ENCODE measurements around the gene DHX16.

The DHX16 gene

GRCh38 chr6:30712441-30712945 lies 39.7 kb upstream of the DHX16 start:
- H3K9ac ChIP-seq (ENCODE audit: low read length) = no peak overlapping the region
- H3K36me3 ChIP-seq (ENCODE audit: control insufficient read depth, insufficient read depth, low read length) = no peaks in the 10 kb centered on the region

GRCh38 chr6:30711758-30712380 lies 39.1 kb upstream of the DHX16 start:
- Histone ChIP-seq H3K4me1 (ENCODE audit: control insufficient read depth, insufficient read depth, low read length) (no peaks in the 10 kb centered on the region), H3K9ac (ENCODE audit: low read length) (no peak overlapping the region), H3K27me3 (ENCODE audit: control insufficient read depth, insufficient read depth, low read length) (no peaks in the 10 kb centered on the region), H3K4me3 (ENCODE audit: low read length) (no peak overlapping the region), H3K36me3 (ENCODE audit: control insufficient read depth, insufficient read depth, low read length) (no peaks in the 10 kb centered on the region), H3K9me3 (ENCODE audit: control insufficient read depth, low read length) (no peaks in the 10 kb centered on the region)

More at GRCh38 chr6:30712441-30712945, 39.7 kb upstream of the DHX16 start:
- Histone ChIP-seq H3K9me3 (ENCODE audit: control insufficient read depth, low read length) (no peaks in the 10 kb centered on the region), H3K4me1 (ENCODE audit: control insufficient read depth, insufficient read depth, low read length) (no peaks in the 10 kb centered on the region), H3K4me3 (ENCODE audit: low read length) (no peak overlapping the region), H3K27me3 (ENCODE audit: control insufficient read depth, insufficient read depth, low read length) (no peaks in the 10 kb centered on the region)

DNA sequence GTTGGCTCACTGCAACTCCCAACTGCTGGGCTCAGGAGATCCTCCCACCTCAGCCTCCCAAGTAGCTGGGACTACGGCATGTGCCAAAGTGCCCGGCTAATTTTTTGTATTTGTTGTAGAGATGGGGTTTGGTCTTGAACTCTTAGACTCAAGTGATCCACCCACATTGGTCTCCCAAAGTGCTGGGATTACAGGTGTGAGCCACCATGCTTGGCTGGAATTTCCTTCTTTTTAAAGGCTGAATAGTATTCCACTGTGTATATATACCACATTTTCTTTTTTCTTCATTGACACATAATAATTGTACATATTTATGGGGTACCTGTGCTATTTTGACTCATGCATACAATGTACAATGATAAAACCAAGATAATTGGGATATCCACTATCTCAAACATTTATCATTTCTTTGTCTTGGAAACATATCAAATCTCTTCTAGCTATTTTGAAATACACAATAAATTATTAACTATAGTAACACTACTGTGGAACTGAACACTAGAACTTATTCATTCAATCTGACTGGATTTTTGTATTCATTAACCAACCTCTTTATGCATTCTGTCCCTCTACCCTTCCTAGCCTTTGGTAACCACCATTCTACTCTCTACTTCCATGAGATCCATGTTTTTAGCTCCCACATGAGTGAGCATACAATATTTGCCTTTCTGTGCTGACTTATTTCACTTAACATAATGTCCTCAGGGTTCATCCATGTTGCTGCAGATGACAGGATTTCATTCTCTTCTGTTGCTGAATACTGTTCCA lies 36.5 kb upstream of the DHX16 start:
- H3K36me3 ChIP-seq (ENCODE audit: control insufficient read depth, insufficient read depth, low read length) = no peaks in the 10 kb centered on the region

GRCh38 chr6:30707281-30707850 lies 34.6 kb upstream of the DHX16 start:
- Histone ChIP-seq H3K9ac (ENCODE audit: low read length) (no peak overlapping the region), H3K27me3 (ENCODE audit: control insufficient read depth, insufficient read depth, low read length) (no peaks in the 10 kb centered on the region), H3K4me1 (ENCODE audit: control insufficient read depth, insufficient read depth, low read length) (no peaks in the 10 kb centered on the region), H3K4me3 (ENCODE audit: low read length) (no peak overlapping the region), H3K9me3 (ENCODE audit: control insufficient read depth, low read length) (no peaks in the 10 kb centered on the region), H3K36me3 (ENCODE audit: control insufficient read depth, insufficient read depth, low read length) (no peaks in the 10 kb centered on the region)

More for the DNA sequence above, 36.5 kb upstream of the DHX16 start:
- Histone ChIP-seq H3K9me3 (ENCODE audit: control insufficient read depth, low read length) (no peaks in the 10 kb centered on the region), H3K4me3 (ENCODE audit: low read length) (no peak overlapping the region), H3K4me1 (ENCODE audit: control insufficient read depth, insufficient read depth, low read length) (no peaks in the 10 kb centered on the region), H3K9ac (ENCODE audit: low read length) (no peak overlapping the region), H3K27me3 (ENCODE audit: control insufficient read depth, insufficient read depth, low read length) (no peaks in the 10 kb centered on the region)

- no peaks in the 10 kb centered on the region for H3K4me1 ChIP-seq (ENCODE audit: control insufficient read depth, insufficient read depth, low read length)
- no peaks in the 10 kb centered on the region for H3K9me3 ChIP-seq (ENCODE audit: control insufficient read depth, low read length)
- no peak overlapping the region for H3K9ac ChIP-seq (ENCODE audit: low read length)
- H3K4me3 ChIP-seq (ENCODE audit: low read length) = no peak overlapping the region
- H3K27me3 ChIP-seq (ENCODE audit: control insufficient read depth, insufficient read depth, low read length) = no peaks in the 10 kb centered on the region
- no peaks in the 10 kb centered on the region for H3K36me3 ChIP-seq (ENCODE audit: control insufficient read depth, insufficient read depth, low read length)
Observed at GRCh38 chr6:30705620-30706019, 32.8 kb upstream of the DHX16 start.

DNA sequence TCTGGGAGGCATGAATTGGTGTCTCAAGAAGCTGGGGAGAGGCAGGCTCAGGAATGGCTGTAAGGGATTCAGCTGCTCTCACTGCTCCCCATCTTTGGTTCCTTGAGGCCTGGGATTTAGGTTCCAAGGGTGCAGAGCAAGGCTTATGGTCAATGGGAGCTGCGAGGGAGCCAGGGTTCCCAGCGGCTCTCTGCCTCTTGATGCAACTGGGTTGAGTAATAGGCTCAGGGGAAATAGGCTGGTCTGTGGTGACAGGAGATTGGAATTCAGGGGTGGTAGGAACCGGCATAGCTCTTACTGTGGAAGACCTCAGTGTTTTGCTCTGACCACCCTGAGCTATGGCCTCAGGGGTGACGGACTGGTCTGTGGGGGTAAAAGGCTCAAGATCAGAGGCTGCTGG lies 31.0 kb upstream of the DHX16 start:
- H3K9ac ChIP-seq (ENCODE audit: low read length) = no peak overlapping the region
- H3K4me3 ChIP-seq (ENCODE audit: low read length) = no peak overlapping the region
- no peaks in the 10 kb centered on the region for H3K27me3 ChIP-seq (ENCODE audit: control insufficient read depth, insufficient read depth, low read length)
- no peaks in the 10 kb centered on the region for H3K9me3 ChIP-seq (ENCODE audit: control insufficient read depth, low read length)
- no peaks in the 10 kb centered on the region for H3K36me3 ChIP-seq (ENCODE audit: control insufficient read depth, insufficient read depth, low read length)
- no peaks in the 10 kb centered on the region for H3K4me1 ChIP-seq (ENCODE audit: control insufficient read depth, insufficient read depth, low read length)

DNA sequence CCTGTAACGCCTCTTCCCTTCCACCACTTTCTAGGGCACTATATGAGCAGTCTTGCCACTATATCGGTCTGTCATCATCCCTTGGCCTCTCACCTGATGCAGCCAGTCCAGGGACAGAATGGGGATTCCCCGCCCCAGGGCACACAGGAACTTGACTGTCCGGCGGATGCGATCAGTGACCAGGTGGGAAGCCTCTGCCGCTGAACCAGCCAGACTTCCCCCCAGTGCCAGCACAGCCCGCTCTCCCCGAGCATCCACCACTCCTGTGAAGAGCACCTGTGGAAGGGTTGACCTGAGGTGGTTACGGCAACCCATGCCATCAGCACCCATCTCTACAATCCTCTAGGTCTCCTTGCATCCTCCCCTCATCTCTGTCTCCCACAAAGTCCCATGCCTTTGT lies 30.2 kb upstream of the DHX16 start:
- Histone ChIP-seq H3K27me3 (ENCODE audit: control insufficient read depth, insufficient read depth, low read length) (no peaks in the 10 kb centered on the region), H3K4me3 (ENCODE audit: low read length) (no peak overlapping the region), H3K4me1 (ENCODE audit: control insufficient read depth, insufficient read depth, low read length) (no peaks in the 10 kb centered on the region), H3K9ac (ENCODE audit: low read length) (no peak overlapping the region), H3K9me3 (ENCODE audit: control insufficient read depth, low read length) (no peaks in the 10 kb centered on the region), H3K36me3 (ENCODE audit: control insufficient read depth, insufficient read depth, low read length) (no peaks in the 10 kb centered on the region)

DNA sequence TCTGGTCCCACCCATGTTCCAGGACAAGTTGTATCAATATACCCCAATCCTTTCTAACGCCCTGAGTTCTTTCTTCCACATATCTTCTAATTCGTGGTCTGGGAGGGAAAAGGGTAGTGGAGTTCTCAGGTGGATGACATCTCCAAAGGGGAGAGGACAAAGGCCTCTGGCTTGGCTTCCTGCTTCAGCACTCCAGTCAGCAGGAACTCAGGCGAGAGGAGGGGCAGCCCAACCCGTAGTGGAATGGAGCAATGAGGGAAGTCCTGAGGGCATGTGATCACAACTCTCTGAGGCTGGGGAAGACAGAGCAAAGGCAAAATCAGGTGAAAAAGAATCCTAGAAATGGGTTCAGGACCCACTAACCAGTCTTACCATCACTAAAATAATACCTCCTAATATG lies 27.5 kb upstream of the DHX16 start:
- Histone ChIP-seq H3K9me3 (ENCODE audit: control insufficient read depth, low read length) (no peaks in the 10 kb centered on the region), H3K4me3 (ENCODE audit: low read length) (no peak overlapping the region), H3K36me3 (ENCODE audit: control insufficient read depth, insufficient read depth, low read length) (no peaks in the 10 kb centered on the region), H3K27me3 (ENCODE audit: control insufficient read depth, insufficient read depth, low read length) (no peaks in the 10 kb centered on the region), H3K9ac (ENCODE audit: low read length) (no peak overlapping the region), H3K4me1 (ENCODE audit: control insufficient read depth, insufficient read depth, low read length) (no peaks in the 10 kb centered on the region)

DNA sequence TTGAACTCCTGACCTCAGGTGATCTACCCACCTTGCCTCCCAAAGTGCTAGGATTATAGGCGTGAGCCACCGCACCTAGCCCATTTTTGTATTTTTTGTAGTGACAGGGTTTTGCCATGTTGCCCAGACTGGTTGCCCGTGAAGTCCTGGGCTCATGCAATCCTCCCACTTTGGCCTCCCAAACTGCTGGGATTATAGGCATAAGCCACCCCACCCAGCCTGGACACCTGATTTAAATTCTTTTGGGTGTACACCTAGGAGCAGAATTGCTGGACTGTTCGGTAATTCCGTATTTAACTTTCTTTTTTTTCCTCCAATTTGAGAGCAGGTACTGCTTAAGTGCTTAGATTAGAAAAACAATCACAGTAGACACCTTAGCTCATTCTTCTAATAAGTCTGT lies 23.6 kb upstream of the DHX16 start:
- Histone ChIP-seq H3K27me3 (ENCODE audit: control insufficient read depth, insufficient read depth, low read length) (no peaks in the 10 kb centered on the region), H3K4me1 (ENCODE audit: control insufficient read depth, insufficient read depth, low read length) (no peaks in the 10 kb centered on the region), H3K9ac (ENCODE audit: low read length) (no peak overlapping the region), H3K9me3 (ENCODE audit: control insufficient read depth, low read length) (no peaks in the 10 kb centered on the region), H3K4me3 (ENCODE audit: low read length) (no peak overlapping the region), H3K36me3 (ENCODE audit: control insufficient read depth, insufficient read depth, low read length) (no peaks in the 10 kb centered on the region)

- peak overlapping the region; percentile 50 for H3K9ac ChIP-seq (ENCODE audit: low read length)
- peak overlapping the region; percentile 74 for H3K4me3 ChIP-seq (ENCODE audit: low read length)
- no peaks in the 10 kb centered on the region for H3K36me3 ChIP-seq (ENCODE audit: control insufficient read depth, insufficient read depth, low read length)
- peaks cover 3% of the 10 kb centered on the region for H3K27me3 ChIP-seq (ENCODE audit: control insufficient read depth, insufficient read depth, low read length)
- no peaks in the 10 kb centered on the region for H3K9me3 ChIP-seq (ENCODE audit: control insufficient read depth, low read length)
- H3K4me1 ChIP-seq (ENCODE audit: control insufficient read depth, insufficient read depth, low read length) = peaks cover 23% of the 10 kb centered on the region
Observed at GRCh38 chr6:30691208-30691847, 18.5 kb upstream of the DHX16 start.

GRCh38 chr6:30690403-30691207 lies 17.8 kb upstream of the DHX16 start, which contains the start of gene NRM:
Gene NRM (minus strand): TSS chr6:30690984. CDS start chr6:30690974, 10 bp downstream.
- no peaks in the 10 kb centered on the region for H3K9me3 ChIP-seq (ENCODE audit: control insufficient read depth, low read length)
- peak within 1 kb of the TSS; percentile 50 for H3K9ac ChIP-seq (ENCODE audit: low read length)
- H3K4me1 ChIP-seq (ENCODE audit: control insufficient read depth, insufficient read depth, low read length) = peaks cover 28% of the 10 kb centered on the region
- peak within 1 kb of the TSS; percentile 74 for H3K4me3 ChIP-seq (ENCODE audit: low read length)
- peaks cover 3% of the 10 kb centered on the region for H3K27me3 ChIP-seq (ENCODE audit: control insufficient read depth, insufficient read depth, low read length)
- H3K36me3 ChIP-seq (ENCODE audit: control insufficient read depth, insufficient read depth, low read length) = no peaks in the 10 kb centered on the region

Measured in mucosa of stomach (tissue), 1 donor.